NCI-H1092 treated with DMSO at 0.1 percent for 48 hours (cell line): ENCODE measurements around the gene PLXNA2.

Experiments
- DNase-seq: peaks from one replicate; lab custom pipeline; 2025; lab: John Stamatoyannopoulos, UW

Gene PLXNA2

DNA sequence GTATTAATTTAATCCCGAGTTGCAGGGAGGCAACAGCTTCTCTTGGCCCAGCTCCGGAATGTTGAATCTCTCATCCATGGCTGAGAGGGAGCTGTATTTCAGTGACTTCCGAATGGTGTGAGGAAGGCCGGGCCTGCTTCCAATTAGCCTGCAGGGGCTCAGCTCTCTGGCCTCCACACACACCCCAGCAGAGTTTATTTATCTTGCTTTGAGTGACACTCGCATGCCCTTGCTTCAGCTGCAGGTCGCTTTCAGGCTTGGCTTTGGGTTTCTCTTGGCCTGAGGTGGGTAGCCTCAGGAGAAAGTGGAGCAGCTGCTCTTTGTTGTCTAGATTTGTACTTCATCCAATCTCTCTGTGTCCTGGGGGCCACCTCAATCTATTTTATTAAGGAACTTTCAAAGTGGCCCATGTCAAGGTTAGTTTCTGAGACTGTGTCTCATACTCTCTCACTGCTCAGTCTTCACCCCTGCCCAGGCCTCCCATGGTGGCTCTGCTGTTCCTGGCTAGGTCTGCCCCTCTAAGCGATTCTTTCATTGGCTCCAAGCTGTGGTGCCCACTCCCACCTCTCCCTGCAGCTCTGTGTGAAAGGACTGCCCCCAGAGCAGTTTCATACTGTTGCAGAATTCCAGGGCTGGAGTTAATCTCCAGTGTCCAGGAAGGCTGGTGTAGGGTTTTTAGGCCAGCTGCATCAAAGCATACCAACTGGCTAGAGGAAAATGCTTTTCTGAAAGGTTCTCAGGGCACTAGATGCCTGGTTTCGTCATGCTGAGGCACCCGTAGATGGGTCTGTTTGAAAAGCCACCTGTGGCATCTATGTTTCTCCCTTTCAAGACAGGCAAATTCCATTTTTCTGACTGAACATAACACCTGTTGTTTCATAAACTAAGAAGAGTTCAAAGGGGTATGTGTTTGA is 153.5 kb downstream of the PLXNA2 start:
- peak; percentile 12 for DNase-seq

DNA sequence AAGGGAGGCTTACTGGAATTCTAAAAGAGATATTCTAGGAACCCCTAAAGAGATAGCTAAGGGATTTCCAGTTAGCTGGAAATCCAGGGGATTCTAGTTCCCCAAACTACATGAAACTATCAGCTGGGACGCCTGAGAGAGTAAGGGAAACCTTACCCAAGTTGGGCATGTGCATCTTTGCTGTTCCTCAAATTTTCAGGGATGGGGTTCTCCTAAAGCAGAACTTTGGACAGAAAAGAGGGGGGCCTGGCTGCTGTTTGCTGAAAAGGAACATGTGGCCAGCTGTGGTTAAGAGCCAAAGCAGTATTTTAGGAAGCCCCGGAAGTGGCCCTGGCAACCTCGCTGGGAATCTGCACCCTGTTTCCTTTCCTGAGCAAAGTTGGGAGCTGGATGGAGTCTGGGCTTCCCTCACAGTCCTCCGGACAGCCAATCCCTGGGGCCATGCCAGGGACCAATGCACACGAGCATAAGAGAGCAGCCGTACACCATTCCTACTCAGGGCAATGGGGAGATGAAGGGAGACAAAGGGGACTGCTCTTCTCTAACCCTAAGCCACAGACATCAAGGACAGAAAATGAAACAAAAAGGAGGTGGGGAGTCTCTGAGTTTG is 154.3 kb downstream of the PLXNA2 start:
- DNase-seq: no peak

DNA sequence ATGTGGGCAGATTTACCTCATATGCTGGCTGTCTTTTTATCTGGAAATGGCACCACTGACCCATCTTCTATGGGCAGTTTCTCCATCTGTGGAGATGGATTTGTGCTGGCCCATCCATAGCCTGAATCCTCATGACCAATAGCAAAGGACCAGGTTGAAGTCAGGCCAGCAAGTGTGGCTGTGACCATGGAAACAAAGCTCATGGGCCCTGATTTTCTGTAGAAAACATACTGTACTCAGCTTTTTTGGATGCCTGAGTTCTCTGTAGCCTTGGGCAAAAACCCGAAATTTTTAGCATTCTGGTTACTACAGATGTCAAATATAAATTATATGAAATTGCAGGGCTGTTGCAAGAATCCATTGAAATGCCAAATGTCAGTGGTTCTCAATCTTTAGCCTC is 155.0 kb downstream of the PLXNA2 start:
- DNase-seq: no peak

DNA sequence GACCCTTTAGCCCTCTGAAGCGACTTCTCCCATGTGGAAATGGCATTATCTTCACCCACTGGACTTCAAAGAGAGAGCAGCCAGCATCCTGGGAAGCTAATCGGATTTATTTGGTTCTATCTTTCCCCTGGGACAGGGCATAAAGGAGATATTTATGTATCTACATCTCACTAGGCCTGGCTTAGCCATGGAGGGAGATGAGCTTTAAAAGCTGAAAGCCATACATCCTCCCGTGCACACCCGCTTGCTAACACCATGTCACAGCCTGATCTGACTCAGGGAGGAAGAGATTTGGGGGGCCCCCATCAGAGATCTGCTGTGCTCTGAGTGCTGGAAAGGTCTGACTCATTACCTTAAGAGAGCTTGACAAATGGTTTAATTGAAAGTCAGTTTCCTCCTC is 155.9 kb downstream of the PLXNA2 start:
- DNase-seq: no peak

DNA sequence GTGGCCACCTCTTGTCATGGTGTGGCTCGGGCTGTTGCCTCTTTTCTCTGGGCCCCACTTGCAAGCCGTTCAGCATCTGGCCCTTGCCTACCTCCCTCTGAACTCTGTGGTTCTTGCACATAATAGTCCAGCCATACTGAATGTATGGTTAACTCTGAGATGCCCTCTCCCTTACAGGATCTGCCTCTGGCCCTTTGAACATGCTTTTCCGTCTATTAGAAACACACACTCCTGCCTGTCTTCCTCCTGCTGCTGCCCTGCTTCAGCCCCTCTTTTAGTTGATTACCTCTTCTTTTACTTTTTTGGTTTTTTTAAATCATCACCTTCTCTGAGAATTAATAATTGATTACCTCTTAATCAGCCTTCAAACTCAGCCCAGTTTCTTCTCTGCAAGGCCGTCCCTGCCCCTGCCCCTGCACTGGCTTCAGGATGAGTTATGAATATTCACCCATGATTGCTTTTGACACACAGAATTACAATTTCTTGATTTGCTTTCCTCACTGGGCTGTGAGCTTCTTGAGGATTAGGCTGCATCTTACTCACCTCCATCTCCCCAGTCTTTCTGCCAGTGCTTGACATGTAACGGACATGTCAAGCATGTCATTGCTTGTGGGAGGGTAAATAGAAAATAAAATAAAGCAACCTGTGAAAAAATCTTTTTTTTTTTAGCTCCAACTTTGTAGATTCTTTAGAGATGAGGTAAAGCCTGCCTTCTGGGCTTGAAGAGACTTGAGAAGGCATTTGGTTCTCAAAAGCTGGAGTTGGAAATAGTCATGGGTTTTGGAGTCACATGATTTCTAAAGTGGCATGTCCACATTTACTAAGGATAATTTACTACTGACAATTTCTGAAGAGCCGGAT is 158.3 kb downstream of the PLXNA2 start:
- no peak for DNase-seq

DNA sequence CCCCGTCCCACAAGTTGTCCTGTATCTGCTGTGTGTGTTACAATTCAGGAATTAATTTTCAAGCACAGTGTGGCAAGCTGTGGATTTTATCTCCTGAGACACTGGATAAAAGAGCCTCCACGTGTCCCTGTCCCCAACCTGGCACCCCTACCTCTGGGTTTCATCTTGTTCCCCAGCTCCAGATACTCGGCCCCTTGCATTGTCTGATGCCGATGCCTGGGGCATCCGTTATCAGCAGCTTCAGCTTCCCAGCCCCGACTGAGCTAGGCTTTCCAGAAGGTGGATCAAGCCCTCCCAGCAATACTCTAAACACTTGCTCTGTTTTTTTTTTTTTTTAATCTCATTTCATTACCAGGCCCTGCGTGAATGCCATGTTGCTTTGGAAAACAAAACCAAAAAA is 159.4 kb downstream of the PLXNA2 start:
- no peak for DNase-seq

- DNase-seq: no peak
These were observed 160.0 kb downstream of the PLXNA2 start for GRCh38 chr1:208084220-208084619.

DNA sequence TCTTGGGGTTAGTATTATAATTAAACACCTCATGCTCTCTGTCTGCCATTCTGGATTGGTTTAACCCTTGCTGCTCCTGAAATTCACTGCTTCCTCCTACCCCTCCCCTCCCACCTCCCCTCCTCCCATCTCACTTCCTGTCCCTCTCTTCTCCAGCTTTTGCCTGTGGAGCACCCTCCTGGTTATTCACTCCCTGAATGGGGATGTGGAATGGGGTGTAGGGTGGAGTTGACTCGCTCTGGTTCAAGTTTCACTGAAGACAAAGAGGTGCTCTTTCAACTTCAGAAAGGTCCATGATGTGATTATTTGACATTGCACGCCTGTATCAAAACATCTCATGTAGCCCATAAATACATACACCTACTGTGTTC is 160.5 kb downstream of the PLXNA2 start:
- no peak for DNase-seq

DNA sequence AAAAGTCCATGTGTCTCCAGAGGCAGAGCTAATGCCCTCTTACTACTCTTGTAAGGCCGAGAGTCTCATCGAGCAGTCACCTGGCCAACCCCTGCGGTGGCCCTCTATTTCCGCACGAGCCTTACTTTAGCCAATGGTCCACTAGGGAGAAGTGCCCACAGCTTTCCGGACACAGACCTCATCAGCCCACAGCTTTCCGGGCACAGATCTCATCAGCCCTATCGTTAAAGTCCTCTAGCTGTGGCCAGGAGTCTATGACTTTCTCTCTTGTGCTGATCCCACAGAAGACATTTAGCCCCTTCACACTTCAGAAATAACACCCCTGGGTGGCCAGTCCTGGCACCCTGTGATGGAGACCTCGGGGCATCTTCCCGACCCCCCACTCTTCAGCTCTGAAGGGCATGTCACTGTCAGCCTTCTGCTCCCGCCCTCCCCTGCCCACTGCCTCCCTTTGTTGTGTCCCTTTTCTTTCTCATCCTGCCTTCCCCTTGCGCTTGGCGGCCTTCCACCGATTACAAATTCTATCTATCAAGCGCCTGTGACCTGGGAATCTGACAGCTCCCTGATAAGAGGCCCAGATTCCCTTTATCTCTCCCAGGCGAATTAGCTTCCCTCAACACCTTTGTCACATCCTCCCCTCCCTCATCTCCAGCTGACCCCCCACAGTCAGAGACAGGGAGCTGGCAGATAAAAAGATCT is 161.0 kb downstream of the PLXNA2 start:
- DNase-seq: no peak

- peak; percentile 25 for DNase-seq
These were observed 162.2 kb downstream of the PLXNA2 start for GRCh38 chr1:208081972-208082371.

DNA sequence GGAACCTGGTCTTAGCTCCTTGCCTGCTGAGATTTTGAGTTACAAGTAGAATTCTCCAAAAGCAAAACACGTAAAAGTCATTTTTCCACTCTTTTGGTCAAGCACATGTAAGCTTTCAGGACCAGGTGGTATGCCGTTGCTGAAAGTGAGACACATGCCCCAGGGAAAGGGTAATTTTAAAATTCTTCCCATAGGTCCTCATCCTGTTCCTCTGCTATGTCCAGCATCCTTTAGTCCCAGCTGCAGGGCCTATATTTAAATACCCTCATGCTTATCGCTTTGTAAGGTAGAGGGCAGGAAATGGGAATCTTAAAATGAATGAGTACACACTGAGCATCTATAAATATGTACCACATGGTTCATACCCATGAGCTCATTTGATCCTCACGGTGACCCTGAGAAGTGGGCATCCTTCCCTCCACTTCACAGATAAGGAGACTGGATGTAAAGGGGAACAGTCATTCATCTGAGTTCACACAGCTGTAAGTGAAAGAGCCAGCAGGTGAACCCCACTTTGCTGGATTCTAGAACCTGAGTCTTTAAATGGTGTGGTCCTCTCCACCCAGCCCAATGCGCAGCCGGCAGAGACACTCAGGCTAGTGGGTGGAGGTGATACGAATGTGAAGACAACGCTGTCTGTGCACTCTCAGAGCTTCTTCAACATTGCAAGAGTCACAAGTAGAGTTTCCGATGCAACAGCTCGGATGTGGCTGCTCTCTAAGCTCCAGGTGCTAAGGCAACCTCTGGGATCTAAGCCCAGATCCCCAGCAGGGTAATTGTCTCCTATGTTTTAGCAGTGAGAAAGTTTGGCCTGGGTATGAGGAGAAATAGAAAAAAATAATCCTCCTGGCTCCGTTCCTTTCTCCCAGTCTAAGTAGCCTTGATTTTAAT is 163.5 kb downstream of the PLXNA2 start:
- DNase-seq: no peak

DNA sequence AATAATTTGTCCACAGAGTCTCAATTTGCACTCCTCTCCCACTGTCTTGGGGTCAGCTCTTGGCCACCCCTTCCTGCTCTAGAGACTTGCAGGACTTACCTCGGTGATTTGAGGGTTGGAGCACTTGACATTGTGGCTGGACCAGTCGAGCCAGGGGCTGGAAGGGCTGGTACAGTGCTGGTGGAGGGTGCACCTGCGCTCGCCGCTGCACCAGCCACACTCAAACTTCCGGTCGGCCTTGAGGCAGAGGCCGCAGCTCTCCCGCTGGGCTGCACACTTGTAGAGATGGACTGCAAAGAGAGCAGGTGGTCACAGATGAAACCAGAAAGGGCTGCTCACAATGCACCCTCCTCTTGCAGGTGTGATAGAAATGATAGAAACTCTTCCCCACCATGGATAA is 165.0 kb downstream of the PLXNA2 start:
- no peak for DNase-seq

- no peak for DNase-seq
These were observed 165.4 kb downstream of the PLXNA2 start for GRCh38 chr1:208078752-208079151.

GRCh38 chr1:208077232-208078075 is 166.7 kb downstream of the PLXNA2 start:
- no peak for DNase-seq

DNA sequence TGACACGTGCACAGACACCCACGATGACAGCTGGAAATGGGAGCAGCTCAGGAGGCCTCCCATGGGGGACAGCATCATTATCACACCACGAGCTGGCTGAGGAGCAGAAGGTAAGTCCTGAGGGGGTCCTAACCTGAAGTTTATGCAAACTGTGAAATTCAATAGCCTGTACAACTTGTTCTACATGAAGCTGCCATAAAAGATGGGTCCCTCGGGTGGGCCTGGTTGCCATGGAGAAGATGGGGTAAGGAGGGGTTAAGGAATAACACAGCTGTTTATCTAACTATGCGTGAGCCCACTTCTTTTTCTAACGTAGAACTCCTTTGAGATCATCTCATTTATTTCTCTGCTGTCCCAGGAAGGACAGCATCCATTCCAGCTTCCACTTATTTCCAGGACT is 169.8 kb downstream of the PLXNA2 start:
- DNase-seq: no peak

GRCh38 chr1:208071435-208072031 is 172.7 kb downstream of the PLXNA2 start:
- no peak for DNase-seq

GRCh38 chr1:208069908-208070307 is 174.3 kb downstream of the PLXNA2 start:
- DNase-seq: no peak

DNA sequence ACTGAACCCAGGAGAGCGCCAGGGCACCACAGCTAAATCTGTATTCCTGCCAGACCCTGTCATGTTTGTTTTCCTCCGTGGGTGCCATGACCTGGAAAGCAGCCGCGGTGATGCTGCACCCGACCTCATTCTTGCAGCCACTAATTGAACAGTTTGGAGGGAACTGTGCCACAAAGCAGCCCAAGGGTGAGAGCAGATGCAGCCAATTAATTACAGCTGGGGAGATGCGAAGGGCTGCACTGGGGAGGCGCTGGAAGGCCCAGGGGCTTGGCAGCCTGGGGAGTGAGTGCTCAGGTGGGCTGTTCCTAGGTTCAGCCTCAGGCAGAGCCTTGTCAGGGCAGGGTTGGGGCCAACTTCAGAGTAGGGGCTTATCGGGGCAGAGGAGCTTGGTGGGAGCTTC is 174.9 kb downstream of the PLXNA2 start:
- DNase-seq: peak; percentile 73

- DNase-seq: no peak
These were observed 175.3 kb downstream of the PLXNA2 start for GRCh38 chr1:208068908-208069307.

DNA sequence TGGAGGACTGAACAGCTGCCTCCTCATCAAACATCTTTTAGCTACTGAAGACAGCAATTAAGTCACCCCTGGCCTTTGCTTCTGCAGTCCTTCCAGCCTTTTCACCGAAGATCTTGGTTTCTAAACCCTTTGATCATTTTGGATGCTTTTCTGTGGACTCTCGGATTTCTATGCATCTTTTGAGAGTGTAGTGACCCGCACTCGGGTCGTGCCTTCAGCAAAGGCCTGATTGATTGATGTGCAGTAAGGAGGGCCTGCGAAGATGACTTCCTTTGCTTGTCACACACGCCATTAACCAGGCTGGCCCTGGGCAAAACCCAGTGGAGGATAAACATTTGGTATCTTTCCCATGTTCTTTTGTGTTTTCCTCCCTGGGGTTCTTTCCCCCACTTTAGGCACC is 175.8 kb downstream of the PLXNA2 start:
- DNase-seq: no peak
